ENCODE data around the gene RPEL1.
"Not testable (repeated sequence)": the region's sequence is repeated elsewhere in the genome, so short reads cannot be mapped to it uniquely, and the experiment has no call there.

RPEL1 gene

GRCh38 chr10:103257812-103258211 lies 12.1 kb downstream of the RPEL1 start:
- no peak for TF ChIP-seq CTCF (IDR thresholded peaks at IDR 0.05)
- Histone ChIP-seq H3K27ac (no peak overlapping the region), H3K36me3 (no peaks in the 10 kb centered on the region), H3K9me3 (no peaks in the 10 kb centered on the region), H3K27me3 (peaks cover 8% of the 10 kb centered on the region), H3K4me3 (ENCODE audit: low read depth in 1 of 2, low read length in 1 of 2) (no peak overlapping the region), H3K4me1 (ENCODE audit: control insufficient read depth in 1 of 2, insufficient read depth in 1 of 2, low read depth in 1 of 2, low read length in 1 of 2) (no peaks in the 10 kb centered on the region)

- H3K27ac ChIP-seq; H3K9me3 ChIP-seq; H3K4me1 ChIP-seq (ENCODE audit: control insufficient read depth in 1 of 2, insufficient read depth in 1 of 2, low read depth in 1 of 2, low read length in 1 of 2); H3K4me3 ChIP-seq (ENCODE audit: low read depth in 1 of 2, low read length in 1 of 2); H3K36me3 ChIP-seq: not testable (repeated sequence)
- peaks cover 20% of the 10 kb centered on the region for H3K27me3 ChIP-seq
These were observed 13.2 kb downstream of the RPEL1 start for GRCh38 chr10:103258928-103259327.

GRCh38 chr10:103259989-103260388 lies 14.3 kb downstream of the RPEL1 start:
- Histone ChIP-seq H3K4me3 (ENCODE audit: low read depth in 1 of 2, low read length in 1 of 2) (no peak overlapping the region), H3K36me3 (no peaks in the 10 kb centered on the region), H3K27ac (no peak overlapping the region), H3K9me3 (no peaks in the 10 kb centered on the region), H3K27me3 (peaks cover 30% of the 10 kb centered on the region), H3K4me1 (ENCODE audit: control insufficient read depth in 1 of 2, insufficient read depth in 1 of 2, low read depth in 1 of 2, low read length in 1 of 2) (no peaks in the 10 kb centered on the region)
- no peak for TF ChIP-seq CTCF (IDR thresholded peaks at IDR 0.05)

- H3K9me3 ChIP-seq, result no peaks in the 10 kb centered on the region
- H3K4me3 ChIP-seq (ENCODE audit: low read depth in 1 of 2, low read length in 1 of 2), result no peak overlapping the region
- no peak overlapping the region for H3K27ac ChIP-seq
- no peaks in the 10 kb centered on the region for H3K4me1 ChIP-seq (ENCODE audit: control insufficient read depth in 1 of 2, insufficient read depth in 1 of 2, low read depth in 1 of 2, low read length in 1 of 2)
- H3K36me3 ChIP-seq, result no peaks in the 10 kb centered on the region
- TF ChIP-seq CTCF (IDR thresholded peaks at IDR 0.05), result no peak
- peaks cover 53% of the 10 kb centered on the region for H3K27me3 ChIP-seq
These were observed 16.5 kb downstream of the RPEL1 start for GRCh38 chr10:103262229-103262628.

- Histone ChIP-seq H3K36me3 (no peaks in the 10 kb centered on the region), H3K4me3 (ENCODE audit: low read depth in 1 of 2, low read length in 1 of 2) (no peak overlapping the region), H3K9me3 (no peaks in the 10 kb centered on the region), H3K27ac (no peak overlapping the region), H3K4me1 (ENCODE audit: control insufficient read depth in 1 of 2, insufficient read depth in 1 of 2, low read depth in 1 of 2, low read length in 1 of 2) (no peaks in the 10 kb centered on the region), H3K27me3 (peaks cover 81% of the 10 kb centered on the region)
- TF ChIP-seq CTCF (IDR thresholded peaks at IDR 0.05), result no peak
These were observed 20.1 kb downstream of the RPEL1 start for GRCh38 chr10:103265717-103266329.

- TF ChIP-seq CTCF (IDR thresholded peaks at IDR 0.05), result no peak
- H3K9me3 ChIP-seq, result no peaks in the 10 kb centered on the region
- no peaks in the 10 kb centered on the region for H3K36me3 ChIP-seq
- no peak overlapping the region for H3K27ac ChIP-seq
- peaks cover 88% of the 10 kb centered on the region for H3K27me3 ChIP-seq
- H3K4me3 ChIP-seq (ENCODE audit: low read depth in 1 of 2, low read length in 1 of 2), result no peak overlapping the region
- H3K4me1 ChIP-seq (ENCODE audit: control insufficient read depth in 1 of 2, insufficient read depth in 1 of 2, low read depth in 1 of 2, low read length in 1 of 2), result peaks cover 0 to 7% of the 10 kb centered on the region in 2 experiments
These were observed 27.4 kb downstream of the RPEL1 start for GRCh38 chr10:103273041-103273441.
